ENCODE measurements around the gene GLUL.
"Not testable (repeated sequence)": the region's sequence is repeated elsewhere in the genome, so short reads cannot be mapped to it uniquely, and the experiment has no call there.

The GLUL gene

GRCh38 chr1:182386980-182387379, 4.6 kb downstream of the GLUL start:
- Mint-ChIP-seq H3K9me3 (no peaks in the 10 kb centered on the region), H3K4me3 (no peak overlapping the region), H3K27ac (no peak overlapping the region), H3K4me1 (ENCODE audit: low read depth) (peaks cover 61% of the 10 kb centered on the region), H3K27me3 (no peaks in the 10 kb centered on the region), H3K36me3 (ENCODE audit: low read depth) (peaks cover 96% of the 10 kb centered on the region)
- intact Hi-C loops (cut with micrococcal nuclease): no loop called here

DNA sequence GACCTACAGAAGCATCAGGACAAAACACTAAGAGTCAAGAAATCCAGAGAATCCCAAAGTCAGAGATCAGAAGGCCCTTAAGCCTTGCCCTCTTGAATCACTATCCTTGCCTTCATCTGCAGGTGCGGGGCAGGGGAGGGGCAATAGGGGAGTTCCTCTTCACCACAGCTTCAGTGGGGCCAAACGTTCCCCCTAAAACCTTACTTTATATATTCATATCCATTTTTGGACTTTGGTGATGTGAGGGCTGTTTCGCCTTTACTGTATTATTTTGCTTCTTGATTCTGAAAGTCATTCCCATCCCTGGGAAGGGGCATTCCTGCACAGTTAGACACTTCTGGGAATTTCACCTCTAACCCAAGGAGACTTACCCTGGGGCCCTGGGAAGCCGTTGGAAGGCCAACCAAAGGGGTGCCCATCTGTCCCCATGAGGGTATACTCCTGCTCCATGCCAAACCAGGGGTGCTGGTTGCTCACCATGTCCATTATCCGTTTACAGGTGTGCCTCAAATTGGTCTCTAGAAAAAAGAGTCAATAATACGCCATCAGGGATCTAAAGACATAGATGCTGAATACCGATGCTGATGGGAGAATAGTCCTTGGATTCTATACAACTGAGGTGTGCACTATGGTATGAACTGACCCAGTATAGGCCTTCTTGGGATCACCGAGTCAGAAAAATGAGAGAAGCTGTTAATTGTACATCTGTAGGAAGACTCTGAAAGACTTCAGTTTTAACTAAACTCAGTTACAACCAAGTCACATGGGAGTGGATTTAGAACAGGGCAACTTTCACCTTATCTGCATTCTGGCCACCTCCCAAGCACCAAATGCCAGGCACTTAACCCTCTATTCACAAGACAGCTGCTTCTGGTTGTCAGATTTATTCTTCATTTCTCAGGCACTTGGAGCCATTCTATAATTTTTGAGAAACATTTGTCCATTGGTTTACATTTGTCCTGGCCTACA, 5.4 kb downstream of the GLUL start:
- Mint-ChIP-seq H3K4me3 (no peak overlapping the region), H3K4me1 (ENCODE audit: low read depth) (peaks cover 67% of the 10 kb centered on the region), H3K9me3 (no peaks in the 10 kb centered on the region), H3K27me3 (no peaks in the 10 kb centered on the region), H3K27ac (no peak overlapping the region), H3K36me3 (ENCODE audit: low read depth) (peaks cover 99% of the 10 kb centered on the region)
- intact Hi-C loops (cut with micrococcal nuclease): no loop called here

- H3K27ac Mint-ChIP-seq: no peak overlapping the region
- intact Hi-C loops (cut with micrococcal nuclease): no loop called here
- H3K36me3 Mint-ChIP-seq (ENCODE audit: low read depth): peaks cover 82% of the 10 kb centered on the region
- H3K9me3 Mint-ChIP-seq: no peaks in the 10 kb centered on the region
- H3K27me3 Mint-ChIP-seq: no peaks in the 10 kb centered on the region
- H3K4me3 Mint-ChIP-seq: no peak overlapping the region
- H3K4me1 Mint-ChIP-seq (ENCODE audit: low read depth): peaks cover 67% of the 10 kb centered on the region
These were observed 7.1 kb downstream of the GLUL start for GRCh38 chr1:182384387-182384960.

GRCh38 chr1:182383934-182384333, 7.7 kb downstream of the GLUL start:
- H3K27ac Mint-ChIP-seq: no peak overlapping the region
- intact Hi-C loops (cut with micrococcal nuclease): no loop called here
- no peak overlapping the region for H3K4me3 Mint-ChIP-seq
- H3K9me3 Mint-ChIP-seq: no peaks in the 10 kb centered on the region
- H3K36me3 Mint-ChIP-seq (ENCODE audit: low read depth): peaks cover 77% of the 10 kb centered on the region
- peaks cover 61% of the 10 kb centered on the region for H3K4me1 Mint-ChIP-seq (ENCODE audit: low read depth)
- H3K27me3 Mint-ChIP-seq: no peaks in the 10 kb centered on the region

- Mint-ChIP-seq H3K27ac (no peak overlapping the region), H3K36me3 (ENCODE audit: low read depth) (peaks cover 69% of the 10 kb centered on the region), H3K4me1 (ENCODE audit: low read depth) (peaks cover 54% of the 10 kb centered on the region), H3K27me3 (no peaks in the 10 kb centered on the region), H3K4me3 (no peak overlapping the region), H3K9me3 (no peaks in the 10 kb centered on the region)
- intact Hi-C loops (cut with micrococcal nuclease): no loop called here
These were observed 8.4 kb downstream of the GLUL start for GRCh38 chr1:182383037-182383661.

- Mint-ChIP-seq H3K27ac (no peak overlapping the region), H3K36me3 (ENCODE audit: low read depth) (peaks cover 60% of the 10 kb centered on the region), H3K27me3 (no peaks in the 10 kb centered on the region), H3K9me3 (no peaks in the 10 kb centered on the region), H3K4me1 (ENCODE audit: low read depth) (peaks cover 44% of the 10 kb centered on the region), H3K4me3 (no peak overlapping the region)
- intact Hi-C loops (cut with micrococcal nuclease): no loop called here
These were observed 9.4 kb downstream of the GLUL start for GRCh38 chr1:182381962-182382819.

DNA sequence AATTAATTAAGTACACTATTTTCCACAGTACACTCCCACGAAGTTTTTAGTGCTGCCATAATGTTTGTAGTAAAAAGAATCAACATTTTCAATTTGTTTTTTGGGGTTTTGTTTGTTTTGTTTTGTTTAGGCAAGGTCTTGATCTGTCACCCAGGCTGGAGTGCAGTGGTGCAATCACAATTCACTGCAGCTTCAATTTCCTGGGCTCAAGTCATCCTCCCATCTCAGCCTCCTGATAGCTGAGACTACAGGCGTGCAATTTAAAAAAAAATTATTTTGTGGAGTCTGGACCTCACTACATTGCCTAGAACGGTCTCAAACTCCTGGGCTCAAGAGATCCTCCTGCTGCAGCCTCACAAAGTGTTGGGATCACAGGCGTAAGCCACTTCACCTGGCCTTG, 11.4 kb downstream of the GLUL start:
- intact Hi-C loops (cut with micrococcal nuclease): no loop called here
- H3K27me3 Mint-ChIP-seq: no peaks in the 10 kb centered on the region
- no peak overlapping the region for H3K27ac Mint-ChIP-seq
- no peaks in the 10 kb centered on the region for H3K9me3 Mint-ChIP-seq
- H3K4me1 Mint-ChIP-seq (ENCODE audit: low read depth): peaks cover 27% of the 10 kb centered on the region
- H3K4me3 Mint-ChIP-seq: no peak overlapping the region
- H3K36me3 Mint-ChIP-seq (ENCODE audit: low read depth): peaks cover 40% of the 10 kb centered on the region

DNA sequence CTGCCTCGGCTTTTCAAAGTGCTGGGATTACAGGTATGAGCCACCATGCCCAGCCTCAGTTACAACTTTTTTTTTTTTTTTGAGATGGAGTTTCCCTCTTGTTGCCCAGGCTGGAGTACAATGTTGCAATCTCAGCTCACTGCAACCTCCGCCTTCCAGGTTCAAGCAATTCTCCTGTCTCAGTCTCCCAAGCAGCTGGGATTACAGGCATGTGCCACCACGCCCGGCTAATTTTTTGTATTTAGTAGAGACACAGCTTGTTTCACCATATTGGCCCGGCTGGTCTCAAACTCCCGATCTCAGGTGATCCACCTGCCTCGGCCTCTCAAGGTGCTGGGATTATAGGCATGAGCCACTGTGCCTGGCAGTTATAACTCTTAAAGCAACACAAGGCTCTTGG, 11.8 kb downstream of the GLUL start:
- intact Hi-C loops (cut with micrococcal nuclease); H3K27ac Mint-ChIP-seq; H3K9me3 Mint-ChIP-seq; H3K27me3 Mint-ChIP-seq; H3K4me3 Mint-ChIP-seq: not testable (repeated sequence)
- Mint-ChIP-seq H3K4me1 (ENCODE audit: low read depth) (peaks cover 25% of the 10 kb centered on the region), H3K36me3 (ENCODE audit: low read depth) (peaks cover 35% of the 10 kb centered on the region)

- Mint-ChIP-seq H3K27ac (no peak overlapping the region), H3K4me3 (no peak overlapping the region), H3K27me3 (no peaks in the 10 kb centered on the region), H3K4me1 (ENCODE audit: low read depth) (peaks cover 11% of the 10 kb centered on the region), H3K36me3 (ENCODE audit: low read depth) (peaks cover 8% of the 10 kb centered on the region), H3K9me3 (no peaks in the 10 kb centered on the region)
- intact Hi-C loops (cut with micrococcal nuclease): no loop called here
These were observed 14.5 kb downstream of the GLUL start for GRCh38 chr1:182376936-182377574.

GRCh38 chr1:182374101-182374834, 17.3 kb downstream of the GLUL start:
- intact Hi-C loops (cut with micrococcal nuclease): no loop called here
- H3K4me3 Mint-ChIP-seq: no peak overlapping the region
- H3K4me1 Mint-ChIP-seq (ENCODE audit: low read depth): no peaks in the 10 kb centered on the region
- H3K9me3 Mint-ChIP-seq: no peaks in the 10 kb centered on the region
- H3K27ac Mint-ChIP-seq: no peak overlapping the region
- H3K27me3 Mint-ChIP-seq: no peaks in the 10 kb centered on the region
- no peaks in the 10 kb centered on the region for H3K36me3 Mint-ChIP-seq (ENCODE audit: low read depth)

DNA sequence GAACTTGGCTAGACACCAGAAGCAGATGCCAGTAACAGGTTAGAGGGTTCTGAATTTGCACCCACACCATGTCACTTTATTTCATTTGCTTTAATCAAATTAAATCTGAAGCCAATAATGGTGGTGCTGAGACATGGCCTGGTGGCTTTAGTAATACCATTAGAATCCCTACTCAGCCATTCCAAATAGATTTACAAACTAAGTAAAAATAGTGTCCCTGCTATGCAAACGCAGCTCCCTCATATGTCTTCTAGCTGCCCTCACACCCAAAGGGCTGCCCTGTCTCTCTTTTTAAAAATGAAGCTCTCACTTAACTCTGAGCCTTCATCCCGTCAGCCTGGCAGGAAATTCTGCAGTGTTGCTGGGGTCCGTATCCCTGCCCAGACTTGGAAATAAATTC, 21.1 kb downstream of the GLUL start:
- H3K36me3 Mint-ChIP-seq (ENCODE audit: low read depth): no peaks in the 10 kb centered on the region

GRCh38 chr1:182368903-182369302, 22.7 kb downstream of the GLUL start:
- intact Hi-C loops (cut with micrococcal nuclease): no loop called here
- no peaks in the 10 kb centered on the region for H3K27me3 Mint-ChIP-seq
- H3K4me1 Mint-ChIP-seq (ENCODE audit: low read depth): no peaks in the 10 kb centered on the region
- no peaks in the 10 kb centered on the region for H3K36me3 Mint-ChIP-seq (ENCODE audit: low read depth)
- no peaks in the 10 kb centered on the region for H3K9me3 Mint-ChIP-seq
- H3K27ac Mint-ChIP-seq: no peak overlapping the region
- no peak overlapping the region for H3K4me3 Mint-ChIP-seq

More for the DNA sequence above, 21.1 kb downstream of the GLUL start:
- H3K4me1 Mint-ChIP-seq (ENCODE audit: low read depth): no peaks in the 10 kb centered on the region
- H3K27me3 Mint-ChIP-seq: no peaks in the 10 kb centered on the region
- intact Hi-C loops (cut with micrococcal nuclease): no loop called here
- no peak overlapping the region for H3K4me3 Mint-ChIP-seq
- no peak overlapping the region for H3K27ac Mint-ChIP-seq
- no peaks in the 10 kb centered on the region for H3K9me3 Mint-ChIP-seq

- Mint-ChIP-seq H3K36me3 (ENCODE audit: low read depth) (no peaks in the 10 kb centered on the region), H3K27me3 (no peaks in the 10 kb centered on the region), H3K4me1 (ENCODE audit: low read depth) (no peaks in the 10 kb centered on the region), H3K9me3 (no peaks in the 10 kb centered on the region), H3K4me3 (no peak overlapping the region), H3K27ac (no peak overlapping the region)
- intact Hi-C loops (cut with micrococcal nuclease): no loop called here
These were observed 23.2 kb downstream of the GLUL start for GRCh38 chr1:182368358-182368757.
